H4 (cell line): ENCODE measurements around the gene MATR3. TPM values are rescaled to one million over a fixed set of nuclear protein-coding genes. Genes with fewer than 3 reads are reported as not detected.

Experiments used
- DNase-seq: peaks from one replicate; pipeline ENCODE4 v3.0.0-alpha.2; 2015; ENCODE audit warnings: low spot score
- total RNA-seq: library from RNA; depleted of rRNA; stranded (reverse); fragments of >200 nt; shearing (Covaris generic); gene quantifications from 2 replicates; pipeline ENCODE4 v1.2.3, GENCODE V29; 2014

Gene MATR3
- total RNA-seq, 1 experiment from 2014 or later, result 241 TPM

- DNase-seq, result peak; percentile 95
These were observed 20.8 kb upstream of the MATR3 start for GRCh38 chr5:139272471-139273321.

- DNase-seq, result no peak
These were observed 20.3 kb upstream of the MATR3 start for GRCh38 chr5:139273322-139273571.

- DNase-seq, result peak; percentile 78
These were observed 19.8 kb upstream of the MATR3 start for GRCh38 chr5:139273572-139274289.

- DNase-seq, result no peak
These were observed 18.0 kb upstream of the MATR3 start for GRCh38 chr5:139275536-139275935.

- DNase-seq, result no peak
These were observed 17.6 kb upstream of the MATR3 start for GRCh38 chr5:139275956-139276355.

GRCh38 chr5:139276426-139276825 is 17.1 kb upstream of the MATR3 start:
- no peak for DNase-seq

- no peak for DNase-seq
These were observed 16.4 kb upstream of the MATR3 start for GRCh38 chr5:139277171-139277570.

- DNase-seq, result no peak
These were observed 14.8 kb upstream of the MATR3 start for GRCh38 chr5:139278540-139279274.

- DNase-seq, result no peak
These were observed 11.4 kb upstream of the MATR3 start for GRCh38 chr5:139282197-139282557.

GRCh38 chr5:139283252-139284166 is 10.0 kb upstream of the MATR3 start:
- no peak for DNase-seq

GRCh38 chr5:139284295-139284694 is 9.2 kb upstream of the MATR3 start:
- DNase-seq, result no peak

GRCh38 chr5:139285651-139286392 is 7.7 kb upstream of the MATR3 start:
- no peak for DNase-seq

GRCh38 chr5:139287890-139288635 is 5.5 kb upstream of the MATR3 start:
- DNase-seq, result no peak

- DNase-seq, result no peak
These were observed 2.5 kb upstream of the MATR3 start for GRCh38 chr5:139291051-139291450.

- no peak for DNase-seq
These were observed 386 bp upstream of the MATR3 start for GRCh38 chr5:139293202-139293506.

- peak; percentile 65 for DNase-seq
These were observed 1.0 kb downstream of the MATR3 start for GRCh38 chr5:139294374-139295165.

GRCh38 chr5:139295346-139296057 is 2.0 kb downstream of the MATR3 start:
- no peak for DNase-seq

GRCh38 chr5:139296198-139296597 is 2.7 kb downstream of the MATR3 start:
- DNase-seq, result no peak

GRCh38 chr5:139296862-139297326 is 3.4 kb downstream of the MATR3 start:
- DNase-seq, result no peak
